Panc1 (cell line): Measurements from ENCODE around the gene RELB. TPM values are rescaled to one million over a fixed set of nuclear protein-coding genes. Genes with fewer than 3 reads are reported as not detected.
"Not testable (repeated sequence)": the region's sequence is repeated elsewhere in the genome, so short reads cannot be mapped to it uniquely, and the experiment has no call there.

Source experiments
- ATAC-seq: fragments of 200-7000 bp; cut with Tn5 transposase; 2 replicates; pipeline ENCODE4 v1.9.1; 2020; ENCODE audit warnings: mild to moderate bottlenecking, moderate library complexity
- BruUV-seq: library from RNA; stranded (reverse); fragments of 400-500 nt; replicated peaks from 2 replicates; lab custom pipeline; 2021; lab: Mats Ljungman, UMichigan
- CTCF ChIA-PET: fragments of 300-600 bp; sonication (Branson Sonifier 250); formaldehyde crosslinking; loops from one replicate; lab custom pipeline; 2022; ENCODE audit warnings: antibody characterized with exemption; lab: Charles Lee
- POLR2A ChIA-PET: fragments of 300-600 bp; sonication (Branson Sonifier 250); formaldehyde crosslinking; loops from one replicate; lab custom pipeline; 2022; ENCODE audit warnings: antibody characterized with exemption; lab: Charles Lee
- DNase-seq: peaks from one replicate; pipeline ENCODE4 v3.0.0-alpha.2; 2010; ENCODE audit warnings: low read depth, low spot score
- H3K27ac ChIP-seq: 2 replicates; pipeline ENCODE4 v1.5.1; 2011; ENCODE audit warnings: mild to moderate bottlenecking, low read length, inconsistent platforms
- H3K27me3 ChIP-seq: fragments of 200-500 bp; sonication (Bioruptor generic); 2 replicates; pipeline ENCODE4 v1.6.0; 2014; ENCODE audit warnings: low read length, inconsistent platforms; ENCODE audit not compliant: control insufficient read depth, insufficient read depth
- H3K36me3 ChIP-seq: fragments of 200-500 bp; sonication (Bioruptor generic); 2 replicates; pipeline ENCODE4 v1.5.1; 2014; ENCODE audit warnings: inconsistent platforms, mild to moderate bottlenecking, low read length, moderate library complexity; ENCODE audit not compliant: control insufficient read depth, insufficient read depth
- H3K4me1 ChIP-seq: 2 replicates; pipeline ENCODE4 v1.5.1; 2011; ENCODE audit warnings: inconsistent platforms, mild to moderate bottlenecking, low read length, moderate library complexity; ENCODE audit not compliant: control insufficient read depth, insufficient read depth
- H3K4me3 ChIP-seq, 2 experiments: 2 replicates each; pipeline ENCODE4 v1.5.1; 2011 to 2012; ENCODE audit warnings: low read depth in 2 of 2, low read length in 2 of 2, mild to moderate bottlenecking in 2 of 2, inconsistent platforms in 1 of 2, moderate library complexity in 1 of 2
- H3K9me3 ChIP-seq: fragments of 200-500 bp; sonication (Bioruptor generic); 2 replicates; pipeline ENCODE4 v1.5.1; 2014; ENCODE audit warnings: low read depth, mild to moderate bottlenecking, inconsistent platforms, low read length, moderate library complexity; ENCODE audit not compliant: control insufficient read depth, insufficient read depth
- POLR2AphosphoS5 ChIP-seq: IDR thresholded peaks from 2 replicates; pipeline ENCODE4 v1.6.1; 2012; ENCODE audit warnings: mild to moderate bottlenecking, low read depth, low read length, moderate library complexity
- SIN3A ChIP-seq: IDR thresholded peaks from 2 replicates; pipeline ENCODE4 v1.6.1; 2012; ENCODE audit warnings: low read depth, mild to moderate bottlenecking, low read length, moderate library complexity, borderline replicate concordance; ENCODE audit not compliant: insufficient read depth
- TCF7L2 ChIP-seq: IDR thresholded peaks from 2 replicates; pipeline ENCODE4 v1.6.1; 2011; ENCODE audit warnings: mild to moderate bottlenecking, low read depth, low read length, inconsistent platforms
- in situ Hi-C: cut with HindIII; loops from 2 replicates; pipeline ENCODE4 v1.10.0; 2016; ENCODE audit warnings: low sequenced_read_pairs, low pct_unique_long_range_greater_than_20kb
- intact Hi-C: fragments of 100-400 bp; cut with micrococcal nuclease; formaldehyde crosslinking; loops from one replicate; pipeline ENCODE4 v1.10.0; 2022; ENCODE audit not compliant: unreplicated experiment
- total RNA-seq: library from RNA; stranded (reverse); gene quantifications from one replicate; pipeline ENCODE4 v1.2.1, GENCODE V29; 2021; ENCODE audit not compliant: unreplicated experiment
- TF ChIP-seq, protein P1 (sequence below): fragments of 450-650 bp; IDR thresholded peaks from 2 replicates; pipeline ENCODE4 v1.5.1; 2017; ENCODE audit warnings: mild to moderate bottlenecking
- TF ChIP-seq, protein P2 (sequence below), 2 experiments: IDR thresholded peaks; 2 replicates each; pipeline ENCODE4 v1.6.1; 2011 to 2012; ENCODE audit warnings: low read depth in 2 of 2, control low read depth in 1 of 2, low read length in 1 of 2, mild to moderate bottlenecking in 1 of 2, moderate library complexity in 1 of 2; ENCODE audit not compliant: insufficient read depth in 1 of 2

RELB gene
- total RNA-seq, 1 experiment from 2014 or later: 28.1 TPM

- no peak overlapping the region for H3K4me3 ChIP-seq
- DNase-seq (no peak), ATAC-seq (no peak)
- ChIA-PET CTCF (no interaction called here), POLR2A (no interaction called here)
- peaks cover 2% of the 10 kb centered on the region; the same call in 1 of the 2 replicates for H3K36me3 ChIP-seq
- H3K9me3 ChIP-seq: no peaks in the 10 kb centered on the region
- no peak overlapping the region for H3K27ac ChIP-seq
- H3K27me3 ChIP-seq: no peaks in the 10 kb centered on the region
- TF ChIP-seq POLR2AphosphoS5 (no peak), TCF7L2 (no peak)
- no peaks in the 10 kb centered on the region for H3K4me1 ChIP-seq
- intact Hi-C loops (no loop called here), in situ Hi-C loops (no loop called here)
- BruUV-seq: TSS peak; percentile 62
Observed at GRCh38 chr19:44968670-44969069, 32.6 kb upstream of the RELB start.

- no peaks in the 10 kb centered on the region for H3K4me1 ChIP-seq
- H3K27ac ChIP-seq: no peak overlapping the region
- TF ChIP-seq, protein P1, sequence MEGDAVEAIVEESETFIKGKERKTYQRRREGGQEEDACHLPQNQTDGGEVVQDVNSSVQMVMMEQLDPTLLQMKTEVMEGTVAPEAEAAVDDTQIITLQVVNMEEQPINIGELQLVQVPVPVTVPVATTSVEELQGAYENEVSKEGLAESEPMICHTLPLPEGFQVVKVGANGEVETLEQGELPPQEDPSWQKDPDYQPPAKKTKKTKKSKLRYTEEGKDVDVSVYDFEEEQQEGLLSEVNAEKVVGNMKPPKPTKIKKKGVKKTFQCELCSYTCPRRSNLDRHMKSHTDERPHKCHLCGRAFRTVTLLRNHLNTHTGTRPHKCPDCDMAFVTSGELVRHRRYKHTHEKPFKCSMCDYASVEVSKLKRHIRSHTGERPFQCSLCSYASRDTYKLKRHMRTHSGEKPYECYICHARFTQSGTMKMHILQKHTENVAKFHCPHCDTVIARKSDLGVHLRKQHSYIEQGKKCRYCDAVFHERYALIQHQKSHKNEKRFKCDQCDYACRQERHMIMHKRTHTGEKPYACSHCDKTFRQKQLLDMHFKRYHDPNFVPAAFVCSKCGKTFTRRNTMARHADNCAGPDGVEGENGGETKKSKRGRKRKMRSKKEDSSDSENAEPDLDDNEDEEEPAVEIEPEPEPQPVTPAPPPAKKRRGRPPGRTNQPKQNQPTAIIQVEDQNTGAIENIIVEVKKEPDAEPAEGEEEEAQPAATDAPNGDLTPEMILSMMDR: no peak
- TF ChIP-seq SIN3A: no peak
- no peak for TF ChIP-seq TCF7L2
- TF ChIP-seq, protein P2, sequence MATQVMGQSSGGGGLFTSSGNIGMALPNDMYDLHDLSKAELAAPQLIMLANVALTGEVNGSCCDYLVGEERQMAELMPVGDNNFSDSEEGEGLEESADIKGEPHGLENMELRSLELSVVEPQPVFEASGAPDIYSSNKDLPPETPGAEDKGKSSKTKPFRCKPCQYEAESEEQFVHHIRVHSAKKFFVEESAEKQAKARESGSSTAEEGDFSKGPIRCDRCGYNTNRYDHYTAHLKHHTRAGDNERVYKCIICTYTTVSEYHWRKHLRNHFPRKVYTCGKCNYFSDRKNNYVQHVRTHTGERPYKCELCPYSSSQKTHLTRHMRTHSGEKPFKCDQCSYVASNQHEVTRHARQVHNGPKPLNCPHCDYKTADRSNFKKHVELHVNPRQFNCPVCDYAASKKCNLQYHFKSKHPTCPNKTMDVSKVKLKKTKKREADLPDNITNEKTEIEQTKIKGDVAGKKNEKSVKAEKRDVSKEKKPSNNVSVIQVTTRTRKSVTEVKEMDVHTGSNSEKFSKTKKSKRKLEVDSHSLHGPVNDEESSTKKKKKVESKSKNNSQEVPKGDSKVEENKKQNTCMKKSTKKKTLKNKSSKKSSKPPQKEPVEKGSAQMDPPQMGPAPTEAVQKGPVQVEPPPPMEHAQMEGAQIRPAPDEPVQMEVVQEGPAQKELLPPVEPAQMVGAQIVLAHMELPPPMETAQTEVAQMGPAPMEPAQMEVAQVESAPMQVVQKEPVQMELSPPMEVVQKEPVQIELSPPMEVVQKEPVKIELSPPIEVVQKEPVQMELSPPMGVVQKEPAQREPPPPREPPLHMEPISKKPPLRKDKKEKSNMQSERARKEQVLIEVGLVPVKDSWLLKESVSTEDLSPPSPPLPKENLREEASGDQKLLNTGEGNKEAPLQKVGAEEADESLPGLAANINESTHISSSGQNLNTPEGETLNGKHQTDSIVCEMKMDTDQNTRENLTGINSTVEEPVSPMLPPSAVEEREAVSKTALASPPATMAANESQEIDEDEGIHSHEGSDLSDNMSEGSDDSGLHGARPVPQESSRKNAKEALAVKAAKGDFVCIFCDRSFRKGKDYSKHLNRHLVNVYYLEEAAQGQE (IDR thresholded peaks at IDR 0.05; ENCODE audit: insufficient read depth in 1 of 2, low read depth in 2 of 2, low read length in 1 of 2): no peak
- TF ChIP-seq POLR2AphosphoS5: no peak
- ChIA-PET POLR2A (no interaction called here), CTCF (no interaction called here)
- H3K4me3 ChIP-seq: no peak overlapping the region
- ATAC-seq: no peak
- peaks cover 2% of the 10 kb centered on the region; the same call in 1 of the 2 replicates for H3K36me3 ChIP-seq
- H3K9me3 ChIP-seq: no peaks in the 10 kb centered on the region
- in situ Hi-C loops: no loop called here
- DNase-seq: no peak
- no peaks in the 10 kb centered on the region for H3K27me3 ChIP-seq
- intact Hi-C loops: no loop called here
- no TSS peak for BruUV-seq
Observed at GRCh38 chr19:44969437-44969836, 31.8 kb upstream of the RELB start.

DNA sequence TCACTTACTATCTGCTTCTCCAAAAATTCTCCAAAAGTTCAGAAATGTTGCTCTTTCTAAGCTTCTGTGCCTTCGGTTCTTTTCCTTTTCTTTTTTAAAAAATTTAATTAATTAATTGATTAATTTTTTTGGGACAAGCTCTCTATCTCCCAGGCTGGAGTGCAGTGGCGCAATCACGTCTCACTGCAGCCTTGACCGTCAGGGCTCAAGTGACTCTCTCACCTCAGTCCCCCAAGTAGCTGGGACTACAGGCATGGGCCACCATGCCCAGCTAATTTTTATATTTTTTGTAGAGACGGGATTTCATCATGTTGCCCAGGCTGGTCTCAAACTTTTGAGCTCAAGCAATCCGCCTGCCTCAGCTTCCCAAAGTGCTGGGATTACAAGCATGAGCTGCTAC, 29.8 kb upstream of the RELB start:
- H3K27me3 ChIP-seq, intact Hi-C loops, H3K4me1 ChIP-seq, H3K27ac ChIP-seq, H3K9me3 ChIP-seq, H3K36me3 ChIP-seq, H3K4me3 ChIP-seq, DNase-seq, CTCF ChIA-PET, ATAC-seq, in situ Hi-C loops, BruUV-seq: not testable (repeated sequence)
- POLR2A ChIA-PET: interaction anchor here (0.6 kb wide), 1 partner anchor 68 kb away, joined by 7 read pairs; no protein-coding TSS in a partner anchor
